ENCODE measurements around the gene TMEM250.

The TMEM250 gene

DNA sequence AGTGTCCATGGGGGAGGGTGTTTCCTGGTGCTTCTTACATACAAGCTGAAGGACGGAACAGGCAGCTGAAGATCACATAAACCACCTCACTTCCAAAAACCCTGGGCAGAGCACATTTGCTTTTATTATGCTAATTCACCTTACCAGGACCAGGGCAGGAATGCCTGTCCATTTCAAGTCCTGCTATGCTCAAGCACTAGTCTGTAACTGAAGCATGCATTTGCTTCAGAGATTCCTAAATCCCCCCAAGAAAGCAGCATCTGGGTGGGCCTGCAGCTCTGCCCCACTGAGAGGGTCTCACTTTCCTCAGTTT is 14.2 kb downstream of the TMEM250 start:
- no peak overlapping the region for H3K27ac ChIP-seq
- no peak for TF ChIP-seq CTCF (IDR thresholded peaks at IDR 0.05)
- TF ChIP-seq ZFX (IDR thresholded peaks at IDR 0.05; ENCODE audit: borderline replicate concordance), result no peak

- no peak overlapping the region for H3K27ac ChIP-seq
- TF ChIP-seq CTCF (IDR thresholded peaks at IDR 0.05) (no peak), ZFX (IDR thresholded peaks at IDR 0.05; ENCODE audit: borderline replicate concordance) (no peak)
Observed at GRCh38 chr9:136103651-136104487, 14.8 kb downstream of the TMEM250 start.

DNA sequence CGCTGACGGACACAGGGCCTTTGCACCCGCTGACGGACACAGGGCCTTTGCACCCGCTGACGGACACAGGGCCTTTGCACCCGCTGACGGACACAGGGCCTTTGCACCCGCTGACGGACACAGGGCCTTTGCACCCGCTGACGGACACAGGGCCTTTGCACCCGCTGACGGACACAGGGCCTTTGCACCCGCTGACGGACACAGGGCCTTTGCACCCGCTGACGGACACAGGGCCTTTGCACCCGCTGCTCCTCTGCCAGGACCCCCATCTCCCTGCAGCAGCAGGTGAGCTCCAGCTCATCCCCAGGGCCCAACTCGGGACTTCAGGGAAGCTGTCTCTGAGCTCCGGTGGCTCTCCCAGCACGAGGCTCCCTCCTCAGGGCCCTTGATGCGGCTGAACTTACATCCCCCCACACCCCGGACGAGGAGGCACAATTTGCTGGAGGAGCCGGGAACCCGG is 17.0 kb downstream of the TMEM250 start:
- H3K27ac ChIP-seq, result peak overlapping the region; percentile 66; the same call in 1 of the 2 replicates

- no peak overlapping the region for H3K27ac ChIP-seq
- TF ChIP-seq ZFX (IDR thresholded peaks at IDR 0.05; ENCODE audit: borderline replicate concordance), result no peak
- no peak for TF ChIP-seq CTCF (IDR thresholded peaks at IDR 0.05)
Observed at GRCh38 chr9:136100700-136101614, 17.7 kb downstream of the TMEM250 start.

DNA sequence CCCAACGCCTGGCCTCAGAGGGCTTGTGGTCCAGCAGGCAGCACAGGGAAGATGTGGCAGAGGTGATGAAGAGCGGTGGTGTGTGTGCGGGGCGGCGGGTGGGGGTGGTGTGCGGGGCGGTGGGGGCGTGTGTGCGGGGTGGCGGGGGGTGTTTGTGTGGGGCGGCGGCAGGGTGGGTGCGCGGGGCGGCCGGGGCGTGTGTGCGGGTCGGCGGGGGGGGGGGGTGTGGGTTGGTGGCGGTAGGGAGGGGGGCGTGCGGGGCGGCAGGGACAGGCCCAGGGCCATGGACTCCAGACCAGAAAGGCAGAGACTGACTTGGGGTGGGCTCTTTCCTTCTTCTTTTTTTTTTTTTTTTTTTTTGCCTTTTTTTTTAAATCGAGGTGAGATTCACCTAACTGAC is 19.1 kb downstream of the TMEM250 start:
- TF ChIP-seq ZFX (IDR thresholded peaks at IDR 0.05; ENCODE audit: borderline replicate concordance) (no peak), CTCF (IDR thresholded peaks at IDR 0.05) (no peak)

GRCh38 chr9:136098844-136099243 is 19.8 kb downstream of the TMEM250 start:
- no peak for TF ChIP-seq CTCF (IDR thresholded peaks at IDR 0.05)
- no peak for TF ChIP-seq ZFX (IDR thresholded peaks at IDR 0.05; ENCODE audit: borderline replicate concordance)
- H3K27ac ChIP-seq, result no peak overlapping the region

More for the DNA sequence above, 19.1 kb downstream of the TMEM250 start:
- no peak overlapping the region for H3K27ac ChIP-seq

DNA sequence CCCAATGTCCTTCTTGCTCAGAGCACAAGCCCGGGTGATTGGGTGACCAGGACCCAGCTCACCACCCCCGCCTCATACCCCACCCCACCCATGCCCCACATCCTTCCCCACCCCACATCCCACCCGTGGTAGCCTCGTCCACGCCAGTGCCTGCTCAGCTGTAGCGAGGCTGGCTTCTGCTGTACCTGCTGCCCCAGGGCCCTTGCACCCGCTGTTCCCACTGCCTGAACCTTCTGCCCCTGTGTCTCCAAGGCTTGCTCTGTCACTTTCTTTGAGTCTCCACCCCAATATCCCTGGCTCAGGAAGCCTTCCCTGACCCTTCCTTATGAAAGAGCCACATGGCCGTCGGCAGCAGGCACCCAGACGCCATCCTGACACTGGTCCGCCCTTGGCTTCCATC is 20.5 kb downstream of the TMEM250 start:
- TF ChIP-seq ZFX (IDR thresholded peaks at IDR 0.05; ENCODE audit: borderline replicate concordance) (no peak), CTCF (IDR thresholded peaks at IDR 0.05) (no peak)
- H3K27ac ChIP-seq, result no peak overlapping the region

Data from 22Rv1 (cell line).